SK-N-SH (cell line): ENCODE measurements around the gene STARD3. TPM values are rescaled to one million over a fixed set of nuclear protein-coding genes. Genes with fewer than 3 reads are reported as not detected.

Source experiments
- CTCF ChIA-PET: fragments of 300-600, 350-600 bp; formaldehyde crosslinking; extraction: SDS; loops from one replicate; lab custom pipeline; 2021; lab: Yijun Ruan, JAX
- POLR2A ChIA-PET: fragments of 350-600 bp; sonication (Branson Sonifier 250); formaldehyde crosslinking; extraction: SDS; loops from one replicate; lab custom pipeline; 2020; ENCODE audit warnings: antibody characterized with exemption, inconsistent platforms; lab: Yijun Ruan, JAX
- DNase-seq: peaks from one replicate; pipeline ENCODE4 v3.0.0; 2012
- H2AFZ ChIP-seq: fragments of 200-600 bp; sonication (generic); 2 replicates; pipeline ENCODE4 v1.8.1; 2016; ENCODE audit warnings: antibody characterized with exemption, mild to moderate bottlenecking, low read depth
- H3F3A ChIP-seq: fragments of 200-600 bp; sonication (generic); replicated peaks from 2 replicates; pipeline ENCODE3; 2016; ENCODE audit warnings: antibody characterized with exemption, mild to moderate bottlenecking; ENCODE audit not compliant: insufficient read depth
- H3K27ac ChIP-seq, 2 experiments: fragments of 200-500 bp in 1 of 2; fragments of 200-600 bp in 1 of 2; sonication (Bioruptor generic) in 1 of 2; sonication (generic), shearing (Covaris generic) in 1 of 2; 2 replicates each; pipeline versions ENCODE4 v1.5.1 to v1.6.1; 2014 to 2016; ENCODE audit warnings: low read depth in 2 of 2, inconsistent platforms in 1 of 2, low read length in 1 of 2, mild to moderate bottlenecking in 1 of 2, mixed read lengths in 1 of 2
- H3K27me3 ChIP-seq: fragments of 200-600 bp; sonication (generic), shearing (Covaris generic); 2 replicates; pipeline ENCODE4 v1.6.1; 2016; ENCODE audit warnings: mixed run types; ENCODE audit not compliant: insufficient read depth
- H3K36me3 ChIP-seq, 2 experiments: fragments of 200-500 bp in 1 of 2; fragments of 200-600 bp in 1 of 2; sonication (Bioruptor generic) in 1 of 2; sonication (generic) in 1 of 2; replicated peaks in 1 of 2; 2 replicates each; pipeline versions ENCODE3 to v1.5.1; 2014 to 2016; ENCODE audit warnings: low read length in 1 of 2, mild to moderate bottlenecking in 1 of 2; ENCODE audit not compliant: insufficient read depth in 2 of 2, control insufficient read depth in 1 of 2
- H3K4me1 ChIP-seq, 2 experiments: fragments of 200-500 bp in 1 of 2; fragments of 200-600 bp in 1 of 2; sonication (Bioruptor generic) in 1 of 2; sonication (generic), shearing (Covaris generic) in 1 of 2; 2 replicates each; pipeline versions ENCODE4 v1.5.1 to v1.6.1; 2014 to 2016; ENCODE audit warnings: low read depth in 1 of 2, low read length in 1 of 2, mixed run types in 1 of 2; ENCODE audit not compliant: insufficient read depth in 2 of 2, control insufficient read depth in 1 of 2
- H3K4me2 ChIP-seq: fragments of 200-600 bp; sonication (generic), shearing (Covaris generic); 2 replicates; pipeline ENCODE4 v1.6.1; 2017; ENCODE audit warnings: mixed run types
- H3K4me3 ChIP-seq, 2 experiments: fragments of 200-500 bp in 1 of 2; fragments of 200-600 bp in 1 of 2; sonication (Bioruptor generic) in 1 of 2; sonication (generic), shearing (Covaris generic) in 1 of 2; 2 replicates each; pipeline versions ENCODE4 v1.5.1 to v1.8.1; 2014 to 2016; ENCODE audit warnings: low read depth in 2 of 2, inconsistent platforms in 1 of 2, low read length in 1 of 2, mild to moderate bottlenecking in 1 of 2, mixed read lengths in 1 of 2, moderate library complexity in 1 of 2
- H3K79me2 ChIP-seq: fragments of 200-600 bp; sonication (generic); 2 replicates; pipeline ENCODE4 v1.8.1; 2017; ENCODE audit warnings: mild to moderate bottlenecking; ENCODE audit not compliant: insufficient read depth
- H3K9ac ChIP-seq: fragments of 200-600 bp; sonication (generic); 2 replicates; pipeline ENCODE4 v1.6.1; 2017; ENCODE audit warnings: mixed run types
- H3K9me2 ChIP-seq: fragments of 200-600 bp; sonication (generic); 2 replicates; pipeline ENCODE4 v1.6.1; 2017; ENCODE audit warnings: mixed run types
- H3K9me3 ChIP-seq: fragments of 200-600 bp; sonication (generic); 2 replicates; pipeline ENCODE4 v1.6.1; 2017; ENCODE audit warnings: mixed run types, mild to moderate bottlenecking, moderate library complexity
- H4K20me1 ChIP-seq: fragments of 200-600 bp; sonication (generic); 2 replicates; pipeline ENCODE4 v1.6.1; 2017; ENCODE audit warnings: mild to moderate bottlenecking, mixed run types; ENCODE audit not compliant: insufficient read depth
- CHD2 ChIP-seq: fragments of 150-350 bp; IDR thresholded peaks from 2 replicates; pipeline ENCODE4 v1.6.1; 2018; ENCODE audit warnings: low read length; ENCODE audit not compliant: partially characterized antibody
- EP300 ChIP-seq, 2 experiments: IDR thresholded peaks; 2 replicates each; pipeline versions ENCODE4 v1.4.0 to v1.6.1; 2012; ENCODE audit warnings: borderline replicate concordance in 1 of 2, low read depth in 1 of 2, low read length in 1 of 2
- EZH2phosphoT487 ChIP-seq: fragments of 200-600 bp; sonication (generic); IDR thresholded peaks from 2 replicates; pipeline ENCODE4 v1.6.1; 2017; ENCODE audit warnings: low read depth, mixed run types, mild to moderate bottlenecking, antibody characterized with exemption, moderate library complexity, borderline replicate concordance
- FOXJ3 ChIP-seq: sonication (generic); formaldehyde crosslinking; IDR thresholded peaks from 2 replicates; pipeline ENCODE4 v1.5.1; 2020; ENCODE audit warnings: mild to moderate bottlenecking, missing genetic modification reagents
- FOXM1 ChIP-seq: IDR thresholded peaks from 2 replicates; pipeline ENCODE4 v1.4.0; 2012; ENCODE audit warnings: low read depth, mild to moderate bottlenecking
- IRF3 ChIP-seq: fragments of 150-350 bp; IDR thresholded peaks from 2 replicates; pipeline ENCODE4 v1.6.1; 2016; ENCODE audit warnings: mild to moderate bottlenecking, low read depth, low read length
- JUND ChIP-seq: IDR thresholded peaks from 2 replicates; pipeline ENCODE4 v1.4.0; 2012
- MAX ChIP-seq: IDR thresholded peaks from 2 replicates; pipeline ENCODE4 v1.4.0; 2012; ENCODE audit warnings: low read depth
- NFIC ChIP-seq: IDR thresholded peaks from 2 replicates; pipeline ENCODE4 v1.4.0; 2012; ENCODE audit warnings: borderline replicate concordance
- NRF1 ChIP-seq: IDR thresholded peaks from 2 replicates; pipeline ENCODE4 v1.6.1; 2012; ENCODE audit warnings: low read depth, mild to moderate bottlenecking, low read length
- PBX3 ChIP-seq: IDR thresholded peaks from 2 replicates; pipeline ENCODE4; 2012
- POLR2AphosphoS5 ChIP-seq: IDR thresholded peaks from 2 replicates; pipeline ENCODE4 v1.6.1; 2012; ENCODE audit warnings: low read depth, low read length
- RFX5 ChIP-seq: IDR thresholded peaks from 2 replicates; pipeline ENCODE4 v1.6.1; 2012; ENCODE audit warnings: mild to moderate bottlenecking, improper control_type of control experiment, low read length
- RXRA ChIP-seq: IDR thresholded peaks from 2 replicates; pipeline ENCODE4 v1.4.0; 2012; ENCODE audit warnings: low read depth, mild to moderate bottlenecking, borderline replicate concordance
- SIN3A ChIP-seq: IDR thresholded peaks from 2 replicates; pipeline ENCODE4 v1.6.1; 2012; ENCODE audit warnings: low read depth, mild to moderate bottlenecking, low read length, moderate library complexity, borderline replicate concordance
- SMC3 ChIP-seq: IDR thresholded peaks from 2 replicates; pipeline ENCODE4 v1.6.1; 2012; ENCODE audit warnings: low read depth, low read length, improper control_type of control experiment
- TEAD4 ChIP-seq: IDR thresholded peaks from 2 replicates; pipeline ENCODE4 v1.4.0; 2012; ENCODE audit warnings: mild to moderate bottlenecking, borderline replicate concordance; ENCODE audit not compliant: insufficient read depth
- USF1 ChIP-seq: IDR thresholded peaks from 2 replicates; pipeline ENCODE4 v1.4.0; 2012; ENCODE audit warnings: low read depth, borderline replicate concordance
- USF2 ChIP-seq: fragments of 150-350 bp; IDR thresholded peaks from 2 replicates; pipeline ENCODE4 v1.6.1; 2017; ENCODE audit warnings: antibody characterized with exemption, low read length, low read depth, borderline replicate concordance
- YY1 ChIP-seq: IDR thresholded peaks from 2 replicates; pipeline ENCODE4 v1.4.0; 2012; ENCODE audit warnings: low read depth, mild to moderate bottlenecking
- WGBS: methylation state at CpG from one replicate; pipeline ENCODE4 v1.1.6; 2017; ENCODE audit warnings: low lambda C conversion rate; 5-methylcytosine and 5-hydroxymethylcytosine counted together
- polyA plus RNA-seq, 3 experiments: library from polyadenylated mRNA; depleted of rRNA; stranded (reverse); fragments of >200 nt; gene quantifications; 2 replicates each; pipeline ENCODE4 v1.2.3, GENCODE V29; 2012

Gene STARD3
- polyA plus RNA-seq, 1 of the 3 experiments (the other 2 are of a cell fraction) = 76.8 TPM

GRCh38 chr17:39706383-39706782 lies 69.4 kb downstream of the STARD3 start:
- no peaks in the 10 kb centered on the region for H4K20me1 ChIP-seq
- no peaks in the 10 kb centered on the region for H3F3A ChIP-seq
- WGBS = 60% methylated on average over 5 of the region's 8 CpGs
- H3K4me1 ChIP-seq = no peaks in the 10 kb centered on the region
- H3K4me3 ChIP-seq = no peak overlapping the region
- H3K9ac ChIP-seq = no peak overlapping the region
- POLR2A ChIA-PET = no interaction called here
- no peaks in the 10 kb centered on the region for H3K9me2 ChIP-seq
- CTCF ChIA-PET = interaction anchor here (0.9 kb wide), 1 partner anchor 85 kb away, joined by 3 read pairs; no protein-coding TSS in a partner anchor
- DNase-seq = no peak
- H3K27ac ChIP-seq = no peak overlapping the region
- no peaks in the 10 kb centered on the region for H3K36me3 ChIP-seq
- H2AFZ ChIP-seq = no peak overlapping the region
- no peaks in the 10 kb centered on the region for H3K79me2 ChIP-seq
- H3K27me3 ChIP-seq = no peaks in the 10 kb centered on the region; the same call in 1 of the 2 replicates
- no peak overlapping the region for H3K4me2 ChIP-seq
- no peaks in the 10 kb centered on the region for H3K9me3 ChIP-seq
- TF ChIP-seq USF1 = no peak
- TF ChIP-seq MAX = no peak
- TF ChIP-seq FOXJ3 (CRISPR knock-in tag) = no peak

GRCh38 chr17:39706921-39707337 lies 70.0 kb downstream of the STARD3 start:
- CTCF ChIA-PET = interaction anchor here (0.9 kb wide), 1 partner anchor 85 kb away, joined by 3 read pairs; no protein-coding TSS in a partner anchor
- no peaks in the 10 kb centered on the region for H3K36me3 ChIP-seq
- H3K9ac ChIP-seq = no peak overlapping the region
- H3K4me3 ChIP-seq = no peak overlapping the region
- no peak overlapping the region for H3K4me2 ChIP-seq
- H3K9me2 ChIP-seq = no peaks in the 10 kb centered on the region
- no peaks in the 10 kb centered on the region for H3K4me1 ChIP-seq
- no peaks in the 10 kb centered on the region for H4K20me1 ChIP-seq
- no peak for DNase-seq
- H3K9me3 ChIP-seq = no peaks in the 10 kb centered on the region
- no peak for TF ChIP-seq MAX
- TF ChIP-seq IRF3 = no peak
- no peak for TF ChIP-seq EP300 (IDR thresholded peaks at IDR 0.05; ENCODE audit: borderline replicate concordance in 1 of 2, low read depth in 1 of 2, low read length in 1 of 2)
- TF ChIP-seq JUND = no peak
- no peak for TF ChIP-seq USF2
- no peak for TF ChIP-seq RFX5
- TF ChIP-seq SIN3A = no peak
- TF ChIP-seq EZH2phosphoT487 = no peak
- no peak for TF ChIP-seq PBX3
- TF ChIP-seq NFIC = no peak
- no peak for TF ChIP-seq POLR2AphosphoS5
- TF ChIP-seq FOXM1 = no peak
- TF ChIP-seq CHD2 = no peak
- TF ChIP-seq USF1 = no peak
- TF ChIP-seq SMC3 = no peak
- no peak for TF ChIP-seq YY1
- TF ChIP-seq TEAD4 = no peak
- no peak for TF ChIP-seq RXRA
- no peak for TF ChIP-seq NRF1
- no peak overlapping the region for H3K27ac ChIP-seq
- no peaks in the 10 kb centered on the region for H3F3A ChIP-seq
- POLR2A ChIA-PET = no interaction called here
- no peak overlapping the region for H2AFZ ChIP-seq
- WGBS = 32% methylated on average over 2 of the region's 7 CpGs
- H3K79me2 ChIP-seq = no peaks in the 10 kb centered on the region
- no peaks in the 10 kb centered on the region; the same call in 1 of the 2 replicates for H3K27me3 ChIP-seq
